Astrocyte (in vitro differentiated cells and primary cell): ENCODE data around the gene HES3.

Experiments used
- EZH2 ChIP-seq: IDR thresholded peaks from 2 replicates; pipeline ENCODE4 v1.6.1; 2012; ENCODE audit warnings: mild to moderate bottlenecking, low read length, inconsistent platforms; ENCODE audit not compliant: insufficient read depth
- TF ChIP-seq, protein P1 (sequence below): IDR thresholded peaks from 2 replicates; pipeline ENCODE4 v1.5.1; 2011; ENCODE audit warnings: low read depth, mild to moderate bottlenecking, inconsistent platforms, low read length, moderate library complexity; ENCODE audit not compliant: insufficient read depth

DNA sequence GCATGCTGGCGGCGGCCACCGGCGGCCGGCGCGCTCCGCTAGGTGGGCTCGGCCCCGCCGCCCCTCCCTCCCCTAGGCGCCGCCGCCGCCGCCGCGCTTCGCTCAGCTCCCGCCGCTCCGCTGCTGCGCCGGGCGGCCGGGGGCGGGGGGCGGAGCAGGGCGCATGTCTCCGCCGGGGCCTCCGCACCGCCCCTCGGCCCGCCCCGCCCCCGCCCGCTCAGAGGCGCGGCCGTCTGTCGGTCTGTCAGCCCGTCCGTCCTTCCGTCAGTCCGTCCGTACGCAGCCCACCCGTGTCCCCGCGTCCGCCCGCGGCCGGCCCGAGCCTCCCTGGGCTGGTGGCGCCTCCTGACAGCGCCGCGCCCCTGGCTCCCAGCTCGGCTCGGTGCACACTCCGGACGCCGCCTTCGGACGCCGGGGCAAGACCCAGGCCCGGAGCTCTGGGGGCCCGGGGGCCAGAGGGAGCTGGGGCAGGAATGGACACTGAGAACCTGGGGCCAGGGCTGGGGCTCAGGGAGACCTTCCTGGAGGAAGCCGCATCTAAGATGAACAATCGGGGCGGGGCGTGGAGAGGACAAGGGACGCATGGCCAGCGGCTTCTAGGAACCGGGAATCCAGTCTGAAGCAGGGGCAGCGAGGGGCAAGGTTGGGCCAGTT lies 17.1 kb downstream of the HES3 start, which contains the start of gene GPR153:
- TF ChIP-seq, protein P1, sequence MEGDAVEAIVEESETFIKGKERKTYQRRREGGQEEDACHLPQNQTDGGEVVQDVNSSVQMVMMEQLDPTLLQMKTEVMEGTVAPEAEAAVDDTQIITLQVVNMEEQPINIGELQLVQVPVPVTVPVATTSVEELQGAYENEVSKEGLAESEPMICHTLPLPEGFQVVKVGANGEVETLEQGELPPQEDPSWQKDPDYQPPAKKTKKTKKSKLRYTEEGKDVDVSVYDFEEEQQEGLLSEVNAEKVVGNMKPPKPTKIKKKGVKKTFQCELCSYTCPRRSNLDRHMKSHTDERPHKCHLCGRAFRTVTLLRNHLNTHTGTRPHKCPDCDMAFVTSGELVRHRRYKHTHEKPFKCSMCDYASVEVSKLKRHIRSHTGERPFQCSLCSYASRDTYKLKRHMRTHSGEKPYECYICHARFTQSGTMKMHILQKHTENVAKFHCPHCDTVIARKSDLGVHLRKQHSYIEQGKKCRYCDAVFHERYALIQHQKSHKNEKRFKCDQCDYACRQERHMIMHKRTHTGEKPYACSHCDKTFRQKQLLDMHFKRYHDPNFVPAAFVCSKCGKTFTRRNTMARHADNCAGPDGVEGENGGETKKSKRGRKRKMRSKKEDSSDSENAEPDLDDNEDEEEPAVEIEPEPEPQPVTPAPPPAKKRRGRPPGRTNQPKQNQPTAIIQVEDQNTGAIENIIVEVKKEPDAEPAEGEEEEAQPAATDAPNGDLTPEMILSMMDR: no peak
- TF ChIP-seq EZH2: no peak
